Measurements from ENCODE around the gene SAMD5. TPM values are rescaled to one million over a fixed set of nuclear protein-coding genes. Genes with fewer than 3 reads are reported as not detected.

The SAMD5 gene
- total RNA-seq, 1 donor from 2014 or later: 18.6 TPM

- peaks cover 31% of the 10 kb centered on the region for H3K4me1 Mint-ChIP-seq (ENCODE audit: unreplicated experiment)
- H3K36me3 Mint-ChIP-seq (ENCODE audit: unreplicated experiment): peaks cover 10% of the 10 kb centered on the region
- H3K27me3 Mint-ChIP-seq (ENCODE audit: unreplicated experiment): no peaks in the 10 kb centered on the region
- H3K4me3 Mint-ChIP-seq (ENCODE audit: unreplicated experiment): peak overlapping the region; percentile 76
- no peaks in the 10 kb centered on the region for H3K9me3 Mint-ChIP-seq (ENCODE audit: unreplicated experiment)
- H3K27ac Mint-ChIP-seq (ENCODE audit: unreplicated experiment): no peak overlapping the region
- DNase-seq (ENCODE audit: extremely low spot score, unreplicated experiment): no peak
- TF ChIP-seq CTCF (IDR thresholded peaks at IDR 0.05): no peak
Measured at GRCh38 chr6:147510929-147511590, 2.6 kb downstream of the SAMD5 start.

- H3K27me3 Mint-ChIP-seq (ENCODE audit: unreplicated experiment): no peaks in the 10 kb centered on the region
- TF ChIP-seq CTCF (IDR thresholded peaks at IDR 0.05): no peak
- no peak for DNase-seq (ENCODE audit: extremely low spot score, unreplicated experiment)
- no peak overlapping the region for H3K27ac Mint-ChIP-seq (ENCODE audit: unreplicated experiment)
- no peaks in the 10 kb centered on the region for H3K9me3 Mint-ChIP-seq (ENCODE audit: unreplicated experiment)
- H3K4me1 Mint-ChIP-seq (ENCODE audit: unreplicated experiment): peaks cover 15% of the 10 kb centered on the region
- H3K4me3 Mint-ChIP-seq (ENCODE audit: unreplicated experiment): no peak overlapping the region
- H3K36me3 Mint-ChIP-seq (ENCODE audit: unreplicated experiment): peaks cover 18% of the 10 kb centered on the region
Measured at GRCh38 chr6:147514831-147515230, 6.3 kb downstream of the SAMD5 start.

GRCh38 chr6:147515327-147515726 is 6.8 kb downstream of the SAMD5 start:
- no peaks in the 10 kb centered on the region for H3K9me3 Mint-ChIP-seq (ENCODE audit: unreplicated experiment)
- TF ChIP-seq CTCF (IDR thresholded peaks at IDR 0.05): no peak
- H3K27ac Mint-ChIP-seq (ENCODE audit: unreplicated experiment): no peak overlapping the region
- H3K4me3 Mint-ChIP-seq (ENCODE audit: unreplicated experiment): no peak overlapping the region
- DNase-seq (ENCODE audit: extremely low spot score, unreplicated experiment): no peak
- peaks cover 18% of the 10 kb centered on the region for H3K36me3 Mint-ChIP-seq (ENCODE audit: unreplicated experiment)
- H3K4me1 Mint-ChIP-seq (ENCODE audit: unreplicated experiment): peaks cover 10% of the 10 kb centered on the region
- no peaks in the 10 kb centered on the region for H3K27me3 Mint-ChIP-seq (ENCODE audit: unreplicated experiment)

- no peak overlapping the region for H3K27ac Mint-ChIP-seq (ENCODE audit: unreplicated experiment)
- H3K27me3 Mint-ChIP-seq (ENCODE audit: unreplicated experiment): no peaks in the 10 kb centered on the region
- no peaks in the 10 kb centered on the region for H3K4me1 Mint-ChIP-seq (ENCODE audit: unreplicated experiment)
- no peak for DNase-seq (ENCODE audit: extremely low spot score, unreplicated experiment)
- H3K9me3 Mint-ChIP-seq (ENCODE audit: unreplicated experiment): peaks cover 6% of the 10 kb centered on the region
- peaks cover 7% of the 10 kb centered on the region for H3K36me3 Mint-ChIP-seq (ENCODE audit: unreplicated experiment)
- no peak for TF ChIP-seq CTCF (IDR thresholded peaks at IDR 0.05)
- no peak overlapping the region for H3K4me3 Mint-ChIP-seq (ENCODE audit: unreplicated experiment)
Measured at GRCh38 chr6:147522597-147522996, 14.1 kb downstream of the SAMD5 start.

GRCh38 chr6:147525519-147526209 is 17.2 kb downstream of the SAMD5 start:
- H3K9me3 Mint-ChIP-seq (ENCODE audit: unreplicated experiment): peaks cover 6% of the 10 kb centered on the region
- H3K4me1 Mint-ChIP-seq (ENCODE audit: unreplicated experiment): no peaks in the 10 kb centered on the region
- no peak for TF ChIP-seq CTCF (IDR thresholded peaks at IDR 0.05)
- H3K27ac Mint-ChIP-seq (ENCODE audit: unreplicated experiment): no peak overlapping the region
- peaks cover 9% of the 10 kb centered on the region for H3K36me3 Mint-ChIP-seq (ENCODE audit: unreplicated experiment)
- no peaks in the 10 kb centered on the region for H3K27me3 Mint-ChIP-seq (ENCODE audit: unreplicated experiment)
- no peak for DNase-seq (ENCODE audit: extremely low spot score, unreplicated experiment)
- H3K4me3 Mint-ChIP-seq (ENCODE audit: unreplicated experiment): no peak overlapping the region

Measured in osteocyte (in vitro differentiated cells).